Activated T-cell treated with anti-CD3 and anti-CD28 coated beads for 48 hours (primary cell): Measurements from ENCODE around the gene LY9.

Experiments used
- DNase-seq: peaks from one replicate; pipeline ENCODE4 v3.0.0-alpha.2; 2020; ENCODE audit warnings: low read depth

LY9 gene

GRCh38 chr1:160801836-160802580 is 6.0 kb downstream of the LY9 start:
- DNase-seq: no peak

- DNase-seq: no peak
Observed at GRCh38 chr1:160806109-160806665, 10.2 kb downstream of the LY9 start.

- DNase-seq: no peak
Observed at GRCh38 chr1:160806784-160807183, 10.8 kb downstream of the LY9 start.

- DNase-seq: no peak
Observed at GRCh38 chr1:160807247-160807646, 11.3 kb downstream of the LY9 start.

GRCh38 chr1:160807738-160808137 is 11.8 kb downstream of the LY9 start:
- no peak for DNase-seq

GRCh38 chr1:160808289-160808688 is 12.3 kb downstream of the LY9 start:
- DNase-seq: no peak

- no peak for DNase-seq
Observed at GRCh38 chr1:160810486-160810885, 14.5 kb downstream of the LY9 start.

GRCh38 chr1:160811147-160811546 is 15.2 kb downstream of the LY9 start:
- DNase-seq: no peak

GRCh38 chr1:160813215-160813614 is 17.2 kb downstream of the LY9 start:
- no peak for DNase-seq

- no peak for DNase-seq
Observed at GRCh38 chr1:160814316-160814715, 18.3 kb downstream of the LY9 start.

GRCh38 chr1:160814856-160815255 is 18.9 kb downstream of the LY9 start:
- DNase-seq: no peak

GRCh38 chr1:160818207-160818937 is 22.4 kb downstream of the LY9 start:
- no peak for DNase-seq

GRCh38 chr1:160819186-160819585 is 23.2 kb downstream of the LY9 start:
- DNase-seq: no peak

- DNase-seq: no peak
Observed at GRCh38 chr1:160821627-160822026, 25.7 kb downstream of the LY9 start.

- DNase-seq: no peak
Observed at GRCh38 chr1:160823296-160823695, 27.3 kb downstream of the LY9 start.

GRCh38 chr1:160826546-160826945 is 30.6 kb downstream of the LY9 start:
- no peak for DNase-seq

- DNase-seq: no peak
Observed at GRCh38 chr1:160827418-160827817, 31.4 kb downstream of the LY9 start.

- no peak for DNase-seq
Observed at GRCh38 chr1:160829766-160830165, 33.8 kb downstream of the LY9 start.

- DNase-seq: peak; percentile 57
Observed at GRCh38 chr1:160830321-160831153, 34.6 kb downstream of the LY9 start.

GRCh38 chr1:160834945-160835565 is 39.1 kb downstream of the LY9 start:
- DNase-seq: no peak

- no peak for DNase-seq
Observed at GRCh38 chr1:160835751-160836150, 39.8 kb downstream of the LY9 start.

- no peak for DNase-seq
Observed at GRCh38 chr1:160836561-160836960, 40.6 kb downstream of the LY9 start.
